Superior temporal gyrus (tissue), 1 donor: ENCODE data around the gene PYURF.
"Not testable (repeated sequence)": the region's sequence is repeated elsewhere in the genome, so short reads cannot be mapped to it uniquely, and the experiment has no call there.

Experiments used
- DNase-seq: peaks from one replicate; pipeline ENCODE4 v3.0.0-alpha.2; 2016; ENCODE audit errors: extremely low spot score

The PYURF gene

GRCh38 chr4:88523325-88524129, at the start of gene PYURF:
Gene PYURF (minus strand): TSS chr4:88523776. CDS start chr4:88523700, 76 bp downstream.
- DNase-seq: peak; percentile 93

- no peak for DNase-seq
Measured at GRCh38 chr4:88570001-88570400, 46.4 kb upstream of the PYURF start.

- DNase-seq: no peak
Measured at GRCh38 chr4:88567591-88567990, 44.0 kb upstream of the PYURF start.

GRCh38 chr4:88549815-88550214, 26.2 kb upstream of the PYURF start:
- no peak for DNase-seq

- DNase-seq: not testable (repeated sequence)
Measured at GRCh38 chr4:88539322-88540068, 15.9 kb upstream of the PYURF start.

GRCh38 chr4:88537709-88538108, 14.1 kb upstream of the PYURF start:
- no peak for DNase-seq

- DNase-seq: no peak
Measured at GRCh38 chr4:88535090-88535755, 11.6 kb upstream of the PYURF start.

GRCh38 chr4:88533937-88534750, 10.6 kb upstream of the PYURF start:
- DNase-seq: peak; percentile 38

- DNase-seq: no peak
Measured at GRCh38 chr4:88533088-88533790, 9.7 kb upstream of the PYURF start.

- DNase-seq: no peak
Measured at GRCh38 chr4:88531549-88531948, 8.0 kb upstream of the PYURF start.

GRCh38 chr4:88528861-88529260, 5.3 kb upstream of the PYURF start:
- no peak for DNase-seq

GRCh38 chr4:88527787-88528186, 4.2 kb upstream of the PYURF start:
- DNase-seq: no peak

- peak; percentile 76 for DNase-seq
Measured at GRCh38 chr4:88526221-88526815, 2.7 kb upstream of the PYURF start.

GRCh38 chr4:88524171-88524570, 595 bp upstream of the PYURF start:
- DNase-seq: no peak

GRCh38 chr4:88522702-88523324, 763 bp downstream of the PYURF start:
- DNase-seq: peak; percentile 47

GRCh38 chr4:88518911-88519310, 4.7 kb downstream of the PYURF start:
- DNase-seq: no peak

- DNase-seq: no peak
Measured at GRCh38 chr4:88517825-88518224, 5.8 kb downstream of the PYURF start.

- DNase-seq: no peak
Measured at GRCh38 chr4:88516746-88517145, 6.8 kb downstream of the PYURF start.

- DNase-seq: no peak
Measured at GRCh38 chr4:88514557-88515511, 8.7 kb downstream of the PYURF start.
